Lower leg skin (tissue), 3 donors: Measurements from ENCODE around the gene CAMK2D.

Source experiments
- POLR2A ChIP-seq, 2 donors: fragments of 450-650 bp; IDR thresholded peaks; one replicate each; pipeline ENCODE4 v1.6.1; 2016 to 2017; ENCODE audit warnings: antibody characterized with exemption in 2 of 2, mild to moderate bottlenecking in 1 of 2, moderate library complexity in 1 of 2
- TF ChIP-seq, protein P1 (sequence below), 3 donors: fragments of 450-650 bp; IDR thresholded peaks; one replicate each; pipeline ENCODE4 v1.5.1; 2016; ENCODE audit warnings: antibody characterized with exemption in 3 of 3, mild to moderate bottlenecking in 3 of 3, moderate library complexity in 2 of 3

DNA sequence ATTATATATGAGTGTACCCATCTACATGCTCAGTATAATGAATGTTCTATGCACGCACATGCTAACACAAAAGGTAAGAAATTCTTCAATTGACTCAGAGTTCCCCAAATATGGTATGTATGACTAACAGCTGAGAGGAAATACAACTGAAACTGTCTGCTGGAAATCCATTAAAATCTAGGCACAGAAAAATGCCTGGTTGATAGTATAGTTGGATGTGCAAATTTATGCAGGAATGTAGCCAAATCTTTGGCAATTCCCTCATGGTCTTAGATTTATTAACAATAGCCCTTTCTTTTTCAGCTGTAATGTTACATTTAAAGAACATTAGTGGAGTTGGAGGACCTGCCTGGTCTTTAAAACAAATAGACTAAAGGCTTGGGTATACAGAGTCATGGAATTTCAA, 5.5 kb downstream of the CAMK2D start:
- TF ChIP-seq, protein P1, sequence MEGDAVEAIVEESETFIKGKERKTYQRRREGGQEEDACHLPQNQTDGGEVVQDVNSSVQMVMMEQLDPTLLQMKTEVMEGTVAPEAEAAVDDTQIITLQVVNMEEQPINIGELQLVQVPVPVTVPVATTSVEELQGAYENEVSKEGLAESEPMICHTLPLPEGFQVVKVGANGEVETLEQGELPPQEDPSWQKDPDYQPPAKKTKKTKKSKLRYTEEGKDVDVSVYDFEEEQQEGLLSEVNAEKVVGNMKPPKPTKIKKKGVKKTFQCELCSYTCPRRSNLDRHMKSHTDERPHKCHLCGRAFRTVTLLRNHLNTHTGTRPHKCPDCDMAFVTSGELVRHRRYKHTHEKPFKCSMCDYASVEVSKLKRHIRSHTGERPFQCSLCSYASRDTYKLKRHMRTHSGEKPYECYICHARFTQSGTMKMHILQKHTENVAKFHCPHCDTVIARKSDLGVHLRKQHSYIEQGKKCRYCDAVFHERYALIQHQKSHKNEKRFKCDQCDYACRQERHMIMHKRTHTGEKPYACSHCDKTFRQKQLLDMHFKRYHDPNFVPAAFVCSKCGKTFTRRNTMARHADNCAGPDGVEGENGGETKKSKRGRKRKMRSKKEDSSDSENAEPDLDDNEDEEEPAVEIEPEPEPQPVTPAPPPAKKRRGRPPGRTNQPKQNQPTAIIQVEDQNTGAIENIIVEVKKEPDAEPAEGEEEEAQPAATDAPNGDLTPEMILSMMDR (IDR thresholded peaks at IDR 0.05) = no peak
- TF ChIP-seq POLR2A (IDR thresholded peaks at IDR 0.05) = no peak
